ENCODE data around the gene SPPL3. TPM values are rescaled to one million over a fixed set of nuclear protein-coding genes. Genes with fewer than 3 reads are reported as not detected.

SPPL3 gene
- total and polyA plus RNA-seq, 2 experiments from 2014 or later = 10.9 to 27.8 TPM

DNA sequence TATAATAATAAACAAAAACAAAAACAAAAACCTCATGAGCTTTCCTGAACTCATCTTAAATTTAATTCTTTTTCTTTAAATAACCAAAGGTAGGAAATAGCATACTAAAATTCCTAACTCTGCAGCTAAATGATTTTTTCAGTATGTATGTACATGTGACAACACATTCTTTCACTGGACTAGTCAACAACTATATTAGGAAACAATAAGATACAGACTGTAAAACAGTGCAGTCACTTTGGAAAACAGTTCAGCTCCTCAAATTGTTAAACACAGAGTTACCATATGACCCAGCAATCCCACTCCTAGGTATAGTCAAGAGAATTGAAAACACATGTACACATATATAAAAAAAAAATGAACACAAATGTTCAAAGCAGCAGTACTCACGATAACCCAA lies 64.7 kb downstream of the SPPL3 start:
- no peak for ATAC-seq

More for the DNA sequence above, 64.7 kb downstream of the SPPL3 start:
- Histone ChIP-seq H3K27ac (ENCODE audit: low read depth) (no peak overlapping the region), H3K4me2 (no peak overlapping the region), H3K27me3 (ENCODE audit: insufficient read depth) (no peaks in the 10 kb centered on the region), H3K4me3 (no peak overlapping the region), H3K9me2 (ENCODE audit: insufficient read depth) (no peaks in the 10 kb centered on the region), H4K20me1 (replicated peaks; ENCODE audit: insufficient read depth) (peaks cover 26% of the 10 kb centered on the region), H3K36me3 (ENCODE audit: insufficient read depth) (no peaks in the 10 kb centered on the region), H3K4me1 (ENCODE audit: insufficient read depth) (0 out of 2 replicates have a peak, but pooled peaks cover 12% of the 10 kb centered on the region), H2AFZ (no peak overlapping the region), H3K79me2 (replicated peaks; ENCODE audit: insufficient read depth) (peaks cover 59% of the 10 kb centered on the region), H3F3A (replicated peaks; ENCODE audit: low read depth) (no peaks in the 10 kb centered on the region)
- Mint-ChIP-seq H3K9me3 (no peaks in the 10 kb centered on the region), H3K4me3 (no peak overlapping the region), H3K4me1 (peaks cover 12% of the 10 kb centered on the region; the same call in 2 of the 3 replicates), H3K36me3 (ENCODE audit: low read depth) (no peaks in the 10 kb centered on the region), H3K27me3 (ENCODE audit: insufficient read depth, low read depth, poor library complexity) (peaks cover 2% of the 10 kb centered on the region), H3K27ac (no peak overlapping the region)
- no peak for TF ChIP-seq STAT1 (IDR thresholded peaks at IDR 0.05; ENCODE audit: unreplicated experiment)
- TF ChIP-seq ZNF114 (CRISPR knock-in tag; IDR thresholded peaks at IDR 0.05) = no peak
- TF ChIP-seq NANOG (IDR thresholded peaks at IDR 0.05; ENCODE audit: borderline replicate concordance) = no peak
- TF ChIP-seq ETS1 (IDR thresholded peaks at IDR 0.05) = no peak
- TF ChIP-seq ZNF462 (CRISPR knock-in tag; IDR thresholded peaks at IDR 0.05) = no peak
- TF ChIP-seq EZH2 (IDR thresholded peaks at IDR 0.05; ENCODE audit: low read depth, unreplicated experiment) = no peak
- TF ChIP-seq CREB1 (CRISPR knock-in tag; IDR thresholded peaks at IDR 0.05; ENCODE audit: low read depth) = no peak
- no peak for TF ChIP-seq POLR2AphosphoS5 (IDR thresholded peaks at IDR 0.05; ENCODE audit: low read depth)
- TF ChIP-seq ZNF331 (CRISPR knock-in tag; IDR thresholded peaks at IDR 0.05; ENCODE audit: low read depth) = no peak
- TF ChIP-seq, protein P1, sequence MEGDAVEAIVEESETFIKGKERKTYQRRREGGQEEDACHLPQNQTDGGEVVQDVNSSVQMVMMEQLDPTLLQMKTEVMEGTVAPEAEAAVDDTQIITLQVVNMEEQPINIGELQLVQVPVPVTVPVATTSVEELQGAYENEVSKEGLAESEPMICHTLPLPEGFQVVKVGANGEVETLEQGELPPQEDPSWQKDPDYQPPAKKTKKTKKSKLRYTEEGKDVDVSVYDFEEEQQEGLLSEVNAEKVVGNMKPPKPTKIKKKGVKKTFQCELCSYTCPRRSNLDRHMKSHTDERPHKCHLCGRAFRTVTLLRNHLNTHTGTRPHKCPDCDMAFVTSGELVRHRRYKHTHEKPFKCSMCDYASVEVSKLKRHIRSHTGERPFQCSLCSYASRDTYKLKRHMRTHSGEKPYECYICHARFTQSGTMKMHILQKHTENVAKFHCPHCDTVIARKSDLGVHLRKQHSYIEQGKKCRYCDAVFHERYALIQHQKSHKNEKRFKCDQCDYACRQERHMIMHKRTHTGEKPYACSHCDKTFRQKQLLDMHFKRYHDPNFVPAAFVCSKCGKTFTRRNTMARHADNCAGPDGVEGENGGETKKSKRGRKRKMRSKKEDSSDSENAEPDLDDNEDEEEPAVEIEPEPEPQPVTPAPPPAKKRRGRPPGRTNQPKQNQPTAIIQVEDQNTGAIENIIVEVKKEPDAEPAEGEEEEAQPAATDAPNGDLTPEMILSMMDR (conservative IDR thresholded peaks at IDR 0.05; ENCODE audit: low read depth in 2 of 2) = no peak
- TF ChIP-seq JUNB (IDR thresholded peaks at IDR 0.05; ENCODE audit: unreplicated experiment) = no peak
- TF ChIP-seq, protein P2, sequence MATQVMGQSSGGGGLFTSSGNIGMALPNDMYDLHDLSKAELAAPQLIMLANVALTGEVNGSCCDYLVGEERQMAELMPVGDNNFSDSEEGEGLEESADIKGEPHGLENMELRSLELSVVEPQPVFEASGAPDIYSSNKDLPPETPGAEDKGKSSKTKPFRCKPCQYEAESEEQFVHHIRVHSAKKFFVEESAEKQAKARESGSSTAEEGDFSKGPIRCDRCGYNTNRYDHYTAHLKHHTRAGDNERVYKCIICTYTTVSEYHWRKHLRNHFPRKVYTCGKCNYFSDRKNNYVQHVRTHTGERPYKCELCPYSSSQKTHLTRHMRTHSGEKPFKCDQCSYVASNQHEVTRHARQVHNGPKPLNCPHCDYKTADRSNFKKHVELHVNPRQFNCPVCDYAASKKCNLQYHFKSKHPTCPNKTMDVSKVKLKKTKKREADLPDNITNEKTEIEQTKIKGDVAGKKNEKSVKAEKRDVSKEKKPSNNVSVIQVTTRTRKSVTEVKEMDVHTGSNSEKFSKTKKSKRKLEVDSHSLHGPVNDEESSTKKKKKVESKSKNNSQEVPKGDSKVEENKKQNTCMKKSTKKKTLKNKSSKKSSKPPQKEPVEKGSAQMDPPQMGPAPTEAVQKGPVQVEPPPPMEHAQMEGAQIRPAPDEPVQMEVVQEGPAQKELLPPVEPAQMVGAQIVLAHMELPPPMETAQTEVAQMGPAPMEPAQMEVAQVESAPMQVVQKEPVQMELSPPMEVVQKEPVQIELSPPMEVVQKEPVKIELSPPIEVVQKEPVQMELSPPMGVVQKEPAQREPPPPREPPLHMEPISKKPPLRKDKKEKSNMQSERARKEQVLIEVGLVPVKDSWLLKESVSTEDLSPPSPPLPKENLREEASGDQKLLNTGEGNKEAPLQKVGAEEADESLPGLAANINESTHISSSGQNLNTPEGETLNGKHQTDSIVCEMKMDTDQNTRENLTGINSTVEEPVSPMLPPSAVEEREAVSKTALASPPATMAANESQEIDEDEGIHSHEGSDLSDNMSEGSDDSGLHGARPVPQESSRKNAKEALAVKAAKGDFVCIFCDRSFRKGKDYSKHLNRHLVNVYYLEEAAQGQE (IDR thresholded peaks at IDR 0.05; ENCODE audit: unreplicated experiment) = no peak
- no peak for TF ChIP-seq EZH2phosphoT487 (IDR thresholded peaks at IDR 0.05; ENCODE audit: unreplicated experiment)
- DNase-seq (ENCODE audit: low spot score) = no peak

Data from GM23338 (cell line).